ENCODE results near the gene CIC.

DNA sequence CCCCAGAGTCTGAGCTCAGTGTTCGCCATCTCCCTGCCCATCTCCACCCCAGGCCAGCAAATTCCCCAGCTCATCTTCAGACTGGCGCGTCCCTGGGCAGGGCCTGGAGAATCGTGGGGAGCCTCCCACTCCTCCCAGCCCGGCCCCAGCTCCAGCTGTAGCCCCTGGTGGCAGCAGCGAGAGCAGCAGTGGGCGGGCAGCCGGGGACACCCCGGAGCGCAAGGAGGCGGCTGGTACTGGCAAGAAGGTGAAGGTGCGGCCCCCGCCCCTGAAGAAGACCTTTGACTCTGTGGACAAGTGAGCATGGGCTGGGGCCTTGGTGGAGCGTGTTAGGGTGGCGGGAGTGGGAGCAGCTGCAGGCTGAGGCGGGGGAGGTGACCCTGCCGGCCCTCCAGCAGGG, 24.5 kb downstream of the CIC start:
- TF ChIP-seq, protein P1, sequence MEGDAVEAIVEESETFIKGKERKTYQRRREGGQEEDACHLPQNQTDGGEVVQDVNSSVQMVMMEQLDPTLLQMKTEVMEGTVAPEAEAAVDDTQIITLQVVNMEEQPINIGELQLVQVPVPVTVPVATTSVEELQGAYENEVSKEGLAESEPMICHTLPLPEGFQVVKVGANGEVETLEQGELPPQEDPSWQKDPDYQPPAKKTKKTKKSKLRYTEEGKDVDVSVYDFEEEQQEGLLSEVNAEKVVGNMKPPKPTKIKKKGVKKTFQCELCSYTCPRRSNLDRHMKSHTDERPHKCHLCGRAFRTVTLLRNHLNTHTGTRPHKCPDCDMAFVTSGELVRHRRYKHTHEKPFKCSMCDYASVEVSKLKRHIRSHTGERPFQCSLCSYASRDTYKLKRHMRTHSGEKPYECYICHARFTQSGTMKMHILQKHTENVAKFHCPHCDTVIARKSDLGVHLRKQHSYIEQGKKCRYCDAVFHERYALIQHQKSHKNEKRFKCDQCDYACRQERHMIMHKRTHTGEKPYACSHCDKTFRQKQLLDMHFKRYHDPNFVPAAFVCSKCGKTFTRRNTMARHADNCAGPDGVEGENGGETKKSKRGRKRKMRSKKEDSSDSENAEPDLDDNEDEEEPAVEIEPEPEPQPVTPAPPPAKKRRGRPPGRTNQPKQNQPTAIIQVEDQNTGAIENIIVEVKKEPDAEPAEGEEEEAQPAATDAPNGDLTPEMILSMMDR (conservative IDR thresholded peaks at IDR 0.05), result no peak
- TF ChIP-seq EZH2 (IDR thresholded peaks at IDR 0.05; ENCODE audit: low read depth), result no peak
